Measurements from ENCODE around the gene TARM1.

TARM1 gene

DNA sequence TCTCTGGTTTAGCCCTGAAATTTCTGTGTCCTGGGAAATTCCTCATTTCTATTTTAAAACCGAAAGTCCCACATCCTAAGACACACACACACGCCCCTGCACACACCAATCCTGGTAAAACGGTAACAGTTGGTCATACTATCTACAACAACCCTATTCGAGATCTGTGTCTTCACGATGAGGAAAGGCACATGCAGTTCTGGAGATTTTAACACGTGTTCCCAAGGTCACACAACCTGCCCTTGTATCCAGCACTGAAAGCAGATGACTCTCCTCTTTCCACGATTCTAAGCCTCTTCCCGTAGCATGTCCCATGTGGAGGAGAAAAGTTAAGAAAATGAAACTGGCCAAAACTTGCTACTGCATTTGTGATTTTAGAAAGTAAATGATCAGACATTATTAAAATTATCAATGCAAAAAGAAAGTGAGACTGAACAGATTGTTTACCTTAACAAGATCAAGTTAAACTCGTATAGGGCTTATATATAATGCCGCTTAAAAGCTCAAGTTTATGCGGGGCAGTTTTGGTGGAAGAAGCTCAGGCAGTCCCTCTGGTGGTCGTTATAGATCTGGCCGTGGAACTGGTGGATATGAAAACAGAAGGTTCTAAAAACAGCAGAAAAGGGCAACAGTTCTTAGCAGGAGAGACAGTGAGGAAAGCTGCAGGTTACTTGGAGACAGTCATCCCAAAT is 50.1 kb downstream of the TARM1 start:
- H2AK5ac ChIP-seq (ENCODE audit: low read depth, low read length) = no peak overlapping the region
- no peak overlapping the region for H3K4me3 ChIP-seq (ENCODE audit: low read length in 2 of 2)
- H3K9ac ChIP-seq (ENCODE audit: low read depth, low read length, poor library complexity) = no peak overlapping the region
- no peaks in the 10 kb centered on the region for H3K79me1 ChIP-seq (ENCODE audit: low read depth, low read length)
- no peak overlapping the region for H3K23ac ChIP-seq (ENCODE audit: low read depth, low read length, poor library complexity)
- no peak overlapping the region for H2BK120ac ChIP-seq (ENCODE audit: low read depth, low read length)
- no peak overlapping the region for H3K14ac ChIP-seq (ENCODE audit: low read length)
- no peak overlapping the region for H3K27ac ChIP-seq (replicated peaks; ENCODE audit: low read length)
- H3K18ac ChIP-seq (ENCODE audit: low read length) = no peak overlapping the region
- H2BK12ac ChIP-seq (ENCODE audit: low read length) = no peak overlapping the region
- WGBS, 2 donors (ENCODE audit: extremely low coverage in 2 of 2, insufficient read length in 2 of 2, insufficient replicate concordance in 1 of 2) = no CpG with 5 or more reads among the region's 13 CpGs
- H4K8ac ChIP-seq (ENCODE audit: low read depth, low read length) = no peak overlapping the region
- peak overlapping the region; percentile 65 for H2AFZ ChIP-seq (ENCODE audit: low read length)
- no peak overlapping the region for H3K4me2 ChIP-seq (ENCODE audit: insufficient read depth, low read length, poor library complexity, severe bottlenecking)
- no peaks in the 10 kb centered on the region for H3K36me3 ChIP-seq (replicated peaks in 1 of 2; ENCODE audit: control insufficient read depth in 2 of 2, insufficient read depth in 2 of 2, low read length in 2 of 2)
- H2BK15ac ChIP-seq (ENCODE audit: low read length) = no peak overlapping the region
- peaks cover 3 to 14% of the 10 kb centered on the region in 2 donors for H3K4me1 ChIP-seq (ENCODE audit: control insufficient read depth in 2 of 2, insufficient read depth in 1 of 2, low read depth in 1 of 2, low read length in 2 of 2)
- H3K9me3 ChIP-seq (replicated peaks in 1 of 2; ENCODE audit: control insufficient read depth in 2 of 2, insufficient read depth in 1 of 2, low read depth in 1 of 2, low read length in 2 of 2) = no peaks in the 10 kb centered on the region
- no peak overlapping the region for H3K4ac ChIP-seq (ENCODE audit: low read length)
- no peaks in the 10 kb centered on the region for H3K27me3 ChIP-seq (ENCODE audit: control insufficient read depth in 3 of 3, insufficient read depth in 3 of 3, low read depth in 1 of 3, low read length in 3 of 3)
- H2BK5ac ChIP-seq (ENCODE audit: low read length) = no peak overlapping the region
- DNase-seq (ENCODE audit: low spot score) = no peak
- no peak overlapping the region for H4K91ac ChIP-seq (ENCODE audit: low read depth, low read length, poor library complexity)

DNA sequence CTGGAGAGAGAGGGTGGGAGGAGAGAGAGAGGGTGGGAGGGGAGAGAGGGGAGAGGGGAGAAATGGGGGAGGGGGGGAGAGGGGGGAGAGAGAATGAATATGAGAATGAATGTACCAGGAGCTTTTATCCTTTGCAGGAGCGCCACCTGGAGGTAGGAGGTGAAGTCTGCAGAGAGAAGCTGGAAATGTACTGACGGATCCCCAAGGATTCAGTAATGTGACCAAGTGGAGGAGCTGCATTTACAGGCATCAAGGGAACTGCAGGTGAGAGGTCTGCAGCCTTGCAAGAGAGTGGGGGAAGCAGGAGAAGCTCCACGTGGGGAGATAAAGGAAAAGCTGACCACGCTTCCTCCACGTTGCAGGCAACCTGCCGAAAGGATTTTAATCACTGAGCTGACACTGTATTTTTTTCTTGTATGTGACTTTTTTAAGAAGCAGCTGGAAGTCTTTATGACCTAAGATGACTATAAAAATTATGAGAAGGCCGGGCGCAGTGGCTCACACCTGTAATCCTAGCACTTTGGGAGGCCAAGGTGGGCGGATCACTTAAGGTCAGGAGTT is 51.2 kb downstream of the TARM1 start:
- no peak overlapping the region for H2BK5ac ChIP-seq (ENCODE audit: low read length)
- H3K18ac ChIP-seq (ENCODE audit: low read length) = no peak overlapping the region
- no peak overlapping the region for H3K4me2 ChIP-seq (ENCODE audit: insufficient read depth, low read length, poor library complexity, severe bottlenecking)
- no peak overlapping the region for H3K14ac ChIP-seq (ENCODE audit: low read length)
- no peak overlapping the region for H3K4me3 ChIP-seq (ENCODE audit: low read length in 2 of 2)
- no peaks in the 10 kb centered on the region for H3K9me3 ChIP-seq (replicated peaks in 1 of 2; ENCODE audit: control insufficient read depth in 2 of 2, insufficient read depth in 1 of 2, low read depth in 1 of 2, low read length in 2 of 2)
- peaks cover 3 to 4% of the 10 kb centered on the region in 2 donors for H3K4me1 ChIP-seq (ENCODE audit: control insufficient read depth in 2 of 2, insufficient read depth in 1 of 2, low read depth in 1 of 2, low read length in 2 of 2)
- no peak overlapping the region for H4K8ac ChIP-seq (ENCODE audit: low read depth, low read length)
- no peak overlapping the region for H2BK15ac ChIP-seq (ENCODE audit: low read length)
- H3K27ac ChIP-seq (replicated peaks; ENCODE audit: low read length) = no peak overlapping the region
- no peaks in the 10 kb centered on the region for H3K27me3 ChIP-seq (ENCODE audit: control insufficient read depth in 3 of 3, insufficient read depth in 3 of 3, low read depth in 1 of 3, low read length in 3 of 3)
- no peak overlapping the region for H3K23ac ChIP-seq (ENCODE audit: low read depth, low read length, poor library complexity)
- no peak overlapping the region for H3K4ac ChIP-seq (ENCODE audit: low read length)
- no peak overlapping the region for H2AK5ac ChIP-seq (ENCODE audit: low read depth, low read length)
- no peak overlapping the region for H2BK12ac ChIP-seq (ENCODE audit: low read length)
- no peak overlapping the region for H2BK120ac ChIP-seq (ENCODE audit: low read depth, low read length)
- H3K9ac ChIP-seq (ENCODE audit: low read depth, low read length, poor library complexity) = no peak overlapping the region
- no peaks in the 10 kb centered on the region for H3K36me3 ChIP-seq (replicated peaks in 1 of 2; ENCODE audit: control insufficient read depth in 2 of 2, insufficient read depth in 2 of 2, low read length in 2 of 2)
- WGBS, 2 donors (ENCODE audit: extremely low coverage in 2 of 2, insufficient read length in 2 of 2, insufficient replicate concordance in 1 of 2) = no CpG with 5 or more reads among the region's 9 CpGs
- DNase-seq (ENCODE audit: low spot score) = peak; percentile 65
- H2AFZ ChIP-seq (ENCODE audit: low read length) = no peak overlapping the region
- H4K91ac ChIP-seq (ENCODE audit: low read depth, low read length, poor library complexity) = no peak overlapping the region
- H3K79me1 ChIP-seq (ENCODE audit: low read depth, low read length) = no peaks in the 10 kb centered on the region

DNA sequence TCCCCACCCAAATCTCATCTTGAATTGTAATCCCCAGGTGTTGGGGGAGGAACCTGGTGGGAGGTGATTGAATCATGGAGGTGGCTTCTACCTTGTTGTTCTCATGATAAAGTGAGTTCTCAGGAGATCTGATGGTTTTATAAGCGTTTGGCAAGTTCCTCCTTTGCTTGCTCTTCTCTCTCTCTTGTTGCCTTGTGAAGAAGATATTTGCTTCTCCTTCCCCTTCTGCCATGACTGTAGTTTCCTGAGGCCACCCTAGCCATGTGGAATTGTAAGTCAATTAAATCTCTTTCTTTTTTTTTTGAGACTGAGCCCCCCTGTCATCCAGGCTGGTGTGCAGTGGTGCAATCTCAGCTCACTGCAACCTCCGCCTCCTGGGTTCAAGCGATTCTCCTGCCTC is 51.9 kb downstream of the TARM1 start:
- Histone ChIP-seq H3K27me3 (ENCODE audit: control insufficient read depth in 3 of 3, insufficient read depth in 3 of 3, low read depth in 1 of 3, low read length in 3 of 3) (no peaks in the 10 kb centered on the region), H3K9me3 (replicated peaks in 1 of 2; ENCODE audit: control insufficient read depth in 2 of 2, insufficient read depth in 1 of 2, low read depth in 1 of 2, low read length in 2 of 2) (no peaks in the 10 kb centered on the region), H2BK5ac (ENCODE audit: low read length) (no peak overlapping the region), H4K8ac (ENCODE audit: low read depth, low read length) (no peak overlapping the region), H3K4me2 (ENCODE audit: insufficient read depth, low read length, poor library complexity, severe bottlenecking) (no peak overlapping the region), H3K4ac (ENCODE audit: low read length) (no peak overlapping the region), H3K23ac (ENCODE audit: low read depth, low read length, poor library complexity) (no peak overlapping the region), H2BK15ac (ENCODE audit: low read length) (no peak overlapping the region), H2BK12ac (ENCODE audit: low read length) (no peak overlapping the region), H3K79me1 (ENCODE audit: low read depth, low read length) (no peaks in the 10 kb centered on the region), H2AFZ (ENCODE audit: low read length) (no peak overlapping the region), H3K4me3 (ENCODE audit: low read length in 2 of 2) (no peak overlapping the region), H3K18ac (ENCODE audit: low read length) (no peak overlapping the region), H2AK5ac (ENCODE audit: low read depth, low read length) (no peak overlapping the region), H3K14ac (ENCODE audit: low read length) (no peak overlapping the region), H3K27ac (replicated peaks; ENCODE audit: low read length) (no peak overlapping the region), H3K36me3 (replicated peaks in 1 of 2; ENCODE audit: control insufficient read depth in 2 of 2, insufficient read depth in 2 of 2, low read length in 2 of 2) (no peaks in the 10 kb centered on the region), H4K91ac (ENCODE audit: low read depth, low read length, poor library complexity) (no peak overlapping the region), H3K4me1 (ENCODE audit: control insufficient read depth in 2 of 2, insufficient read depth in 1 of 2, low read depth in 1 of 2, low read length in 2 of 2) (peaks cover 0 to 2% of the 10 kb centered on the region in 2 donors), H3K9ac (ENCODE audit: low read depth, low read length, poor library complexity) (no peak overlapping the region), H2BK120ac (ENCODE audit: low read depth, low read length) (no peak overlapping the region)
- DNase-seq (ENCODE audit: low spot score) = no peak
- no CpG with 5 or more reads among the region's 3 CpGs for WGBS, 2 donors (ENCODE audit: extremely low coverage in 2 of 2, insufficient read length in 2 of 2, insufficient replicate concordance in 1 of 2)

DNA sequence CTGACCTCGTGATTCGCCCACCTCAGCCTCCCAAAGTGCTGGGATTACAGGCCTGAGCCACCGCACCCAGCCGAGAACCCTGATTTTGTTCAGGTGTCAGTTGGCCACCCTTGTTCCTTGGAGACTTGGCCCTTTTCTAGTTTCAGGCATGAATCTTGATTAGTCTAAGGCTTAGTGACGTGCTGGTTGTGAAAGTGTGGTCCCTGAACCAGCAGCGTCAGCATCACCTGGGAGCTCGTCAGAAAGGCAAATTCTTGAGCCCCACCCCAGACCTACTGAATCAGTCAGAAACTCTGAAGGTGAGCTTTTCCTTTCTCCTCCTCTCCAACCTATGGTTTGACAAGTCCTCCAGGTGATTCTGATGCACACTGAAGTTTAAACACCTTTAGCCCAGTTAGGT is 54.5 kb downstream of the TARM1 start:
- no peak for DNase-seq (ENCODE audit: low spot score)
- H3K79me1 ChIP-seq (ENCODE audit: low read depth, low read length) = no peaks in the 10 kb centered on the region
- H4K8ac ChIP-seq (ENCODE audit: low read depth, low read length) = no peak overlapping the region
- H2BK15ac ChIP-seq (ENCODE audit: low read length) = no peak overlapping the region
- no peaks in the 10 kb centered on the region for H3K9me3 ChIP-seq (replicated peaks in 1 of 2; ENCODE audit: control insufficient read depth in 2 of 2, insufficient read depth in 1 of 2, low read depth in 1 of 2, low read length in 2 of 2)
- H3K36me3 ChIP-seq (replicated peaks in 1 of 2; ENCODE audit: control insufficient read depth in 2 of 2, insufficient read depth in 2 of 2, low read length in 2 of 2) = no peaks in the 10 kb centered on the region
- H3K23ac ChIP-seq (ENCODE audit: low read depth, low read length, poor library complexity) = no peak overlapping the region
- no peaks in the 10 kb centered on the region for H3K27me3 ChIP-seq (ENCODE audit: control insufficient read depth in 3 of 3, insufficient read depth in 3 of 3, low read depth in 1 of 3, low read length in 3 of 3)
- H2BK120ac ChIP-seq (ENCODE audit: low read depth, low read length) = no peak overlapping the region
- no peak overlapping the region for H2AFZ ChIP-seq (ENCODE audit: low read length)
- peaks cover 4 to 7% of the 10 kb centered on the region in 2 donors for H3K4me1 ChIP-seq (ENCODE audit: control insufficient read depth in 2 of 2, insufficient read depth in 1 of 2, low read depth in 1 of 2, low read length in 2 of 2)
- no peak overlapping the region for H4K91ac ChIP-seq (ENCODE audit: low read depth, low read length, poor library complexity)
- H3K4me3 ChIP-seq (ENCODE audit: low read length in 2 of 2) = no peak overlapping the region
- H3K27ac ChIP-seq (replicated peaks; ENCODE audit: low read length) = no peak overlapping the region
- no CpG with 5 or more reads among the region's 7 CpGs for WGBS, 2 donors (ENCODE audit: extremely low coverage in 2 of 2, insufficient read length in 2 of 2, insufficient replicate concordance in 1 of 2)
- H3K4me2 ChIP-seq (ENCODE audit: insufficient read depth, low read length, poor library complexity, severe bottlenecking) = no peak overlapping the region
- no peak overlapping the region for H2AK5ac ChIP-seq (ENCODE audit: low read depth, low read length)
- H3K14ac ChIP-seq (ENCODE audit: low read length) = no peak overlapping the region
- no peak overlapping the region for H2BK5ac ChIP-seq (ENCODE audit: low read length)
- no peak overlapping the region for H2BK12ac ChIP-seq (ENCODE audit: low read length)
- no peak overlapping the region for H3K4ac ChIP-seq (ENCODE audit: low read length)
- H3K18ac ChIP-seq (ENCODE audit: low read length) = no peak overlapping the region
- peak overlapping the region; percentile 18 for H3K9ac ChIP-seq (ENCODE audit: low read depth, low read length, poor library complexity)

Data from neuronal stem cell (in vitro differentiated cells).